Stimulated activated memory B cell treated with anti-CD40 and anti-IgM and Interleukin-4, amounts not matched to agents 10 μg/mL and 1 μg/mL and 100 μg/mL, for 72 hours (primary cell): ENCODE results near the gene NPM1.
"Not testable (repeated sequence)": the region's sequence is repeated elsewhere in the genome, so short reads cannot be mapped to it uniquely, and the experiment has no call there.

Source experiments
- ATAC-seq: fragments of 150-1000 bp; cut with Tn5 transposase; 2 replicates; pipeline ENCODE4 v1.10.0; 2021
- H3K27ac Mint-ChIP-seq: one replicate; pipeline ENCODE4 v1.8.0; 2022; ENCODE audit warnings: mild to moderate bottlenecking, mixed read lengths
- H3K27me3 Mint-ChIP-seq: one replicate; pipeline ENCODE4 v1.8.0; 2022; ENCODE audit warnings: mixed read lengths
- H3K36me3 Mint-ChIP-seq: one replicate; pipeline ENCODE4 v1.8.0; 2022; ENCODE audit warnings: mixed read lengths
- H3K4me1 Mint-ChIP-seq: one replicate; pipeline ENCODE4 v1.8.0; 2022; ENCODE audit warnings: mixed read lengths
- H3K4me3 Mint-ChIP-seq: one replicate; pipeline ENCODE4 v1.8.0; 2022; ENCODE audit warnings: mild to moderate bottlenecking, moderate library complexity, mixed read lengths
- H3K9me3 Mint-ChIP-seq: one replicate; pipeline ENCODE4 v1.8.0; 2022; ENCODE audit warnings: mixed read lengths

The NPM1 gene

GRCh38 chr5:171369898-171370297, 17.8 kb upstream of the NPM1 start:
- H3K27ac Mint-ChIP-seq, result no peak overlapping the region
- H3K4me3 Mint-ChIP-seq, result no peak overlapping the region
- H3K27me3 Mint-ChIP-seq, result peaks cover 51% of the 10 kb centered on the region
- no peaks in the 10 kb centered on the region for H3K4me1 Mint-ChIP-seq
- no peaks in the 10 kb centered on the region for H3K36me3 Mint-ChIP-seq
- no peak for ATAC-seq
- no peaks in the 10 kb centered on the region for H3K9me3 Mint-ChIP-seq

- H3K27me3 Mint-ChIP-seq, result peaks cover 41% of the 10 kb centered on the region
- not testable (repeated sequence) for ATAC-seq, H3K4me1 Mint-ChIP-seq, H3K9me3 Mint-ChIP-seq, H3K4me3 Mint-ChIP-seq, H3K27ac Mint-ChIP-seq, H3K36me3 Mint-ChIP-seq
Measured at GRCh38 chr5:171370881-171371280, 16.8 kb upstream of the NPM1 start.

GRCh38 chr5:171371326-171371725, 16.3 kb upstream of the NPM1 start:
- Mint-ChIP-seq H3K36me3 (no peaks in the 10 kb centered on the region), H3K4me3 (no peak overlapping the region), H3K27ac (no peak overlapping the region), H3K4me1 (no peaks in the 10 kb centered on the region), H3K9me3 (no peaks in the 10 kb centered on the region), H3K27me3 (peaks cover 37% of the 10 kb centered on the region)
- ATAC-seq, result no peak

GRCh38 chr5:171379961-171380360, 7.7 kb upstream of the NPM1 start:
- H3K27ac Mint-ChIP-seq, result no peak overlapping the region
- H3K9me3 Mint-ChIP-seq, result no peaks in the 10 kb centered on the region
- H3K4me3 Mint-ChIP-seq, result no peak overlapping the region
- no peak for ATAC-seq
- no peaks in the 10 kb centered on the region for H3K4me1 Mint-ChIP-seq
- no peaks in the 10 kb centered on the region for H3K36me3 Mint-ChIP-seq
- H3K27me3 Mint-ChIP-seq, result no peaks in the 10 kb centered on the region

- ATAC-seq, H3K4me3 Mint-ChIP-seq, H3K9me3 Mint-ChIP-seq: not testable (repeated sequence)
Measured at GRCh38 chr5:171384416-171384815, 3.2 kb upstream of the NPM1 start.

GRCh38 chr5:171384999-171385398, 2.6 kb upstream of the NPM1 start:
- Mint-ChIP-seq H3K4me1 (peaks cover 12% of the 10 kb centered on the region), H3K36me3 (peaks cover 25% of the 10 kb centered on the region)
- H3K4me3 Mint-ChIP-seq, H3K27me3 Mint-ChIP-seq, ATAC-seq, H3K9me3 Mint-ChIP-seq, H3K27ac Mint-ChIP-seq: not testable (repeated sequence)

More at GRCh38 chr5:171384416-171384815, 3.2 kb upstream of the NPM1 start:
- not testable (repeated sequence) for H3K4me1 Mint-ChIP-seq, H3K27me3 Mint-ChIP-seq, H3K27ac Mint-ChIP-seq
- peaks cover 19% of the 10 kb centered on the region for H3K36me3 Mint-ChIP-seq

GRCh38 chr5:171386006-171386671, 1.5 kb upstream of the NPM1 start:
- H3K4me1 Mint-ChIP-seq, result peaks cover 23% of the 10 kb centered on the region
- peaks cover 34% of the 10 kb centered on the region for H3K36me3 Mint-ChIP-seq
- H3K27ac Mint-ChIP-seq, result no peak overlapping the region
- no peaks in the 10 kb centered on the region for H3K9me3 Mint-ChIP-seq
- no peaks in the 10 kb centered on the region for H3K27me3 Mint-ChIP-seq
- no peak for ATAC-seq
- H3K4me3 Mint-ChIP-seq, result peak overlapping the region; percentile 41

- Mint-ChIP-seq H3K4me1 (peaks cover 27% of the 10 kb centered on the region), H3K27me3 (no peaks in the 10 kb centered on the region), H3K27ac (peak overlapping the region; percentile 87), H3K36me3 (peaks cover 40% of the 10 kb centered on the region), H3K4me3 (peak overlapping the region; percentile 79), H3K9me3 (no peaks in the 10 kb centered on the region)
- no peak for ATAC-seq
Measured at GRCh38 chr5:171386861-171387344, 746 bp upstream of the NPM1 start.

- Mint-ChIP-seq H3K27me3 (no peaks in the 10 kb centered on the region), H3K4me3 (peak overlapping the region; percentile 79), H3K4me1 (peaks cover 40% of the 10 kb centered on the region), H3K27ac (peak overlapping the region; percentile 87), H3K9me3 (no peaks in the 10 kb centered on the region), H3K36me3 (peaks cover 53% of the 10 kb centered on the region)
- peak; percentile 64 for ATAC-seq
Measured at GRCh38 chr5:171387970-171388815, 544 bp downstream of the NPM1 start.

GRCh38 chr5:171388816-171389168, 1.1 kb downstream of the NPM1 start:
- ATAC-seq, result no peak
- H3K36me3 Mint-ChIP-seq, result peaks cover 59% of the 10 kb centered on the region
- H3K4me1 Mint-ChIP-seq, result peaks cover 45% of the 10 kb centered on the region
- peak overlapping the region; percentile 79 for H3K4me3 Mint-ChIP-seq
- no peaks in the 10 kb centered on the region for H3K27me3 Mint-ChIP-seq
- peak overlapping the region; percentile 87 for H3K27ac Mint-ChIP-seq
- H3K9me3 Mint-ChIP-seq, result no peaks in the 10 kb centered on the region

- Mint-ChIP-seq H3K27me3 (no peaks in the 10 kb centered on the region), H3K4me1 (peaks cover 53% of the 10 kb centered on the region), H3K36me3 (peaks cover 67% of the 10 kb centered on the region), H3K9me3 (no peaks in the 10 kb centered on the region), H3K27ac (peak overlapping the region; percentile 78), H3K4me3 (peak overlapping the region; percentile 82)
- no peak for ATAC-seq
Measured at GRCh38 chr5:171390883-171391677, 3.4 kb downstream of the NPM1 start.

GRCh38 chr5:171391996-171392577, 4.4 kb downstream of the NPM1 start:
- peak overlapping the region; percentile 25 for H3K4me3 Mint-ChIP-seq
- peak overlapping the region; percentile 57 for H3K27ac Mint-ChIP-seq
- peaks cover 61% of the 10 kb centered on the region for H3K4me1 Mint-ChIP-seq

GRCh38 chr5:171392585-171393159, 5.0 kb downstream of the NPM1 start:
- ATAC-seq, result no peak
- Mint-ChIP-seq H3K36me3 (peaks cover 77% of the 10 kb centered on the region), H3K4me3 (peak overlapping the region; percentile 25)

More at GRCh38 chr5:171391996-171392577, 4.4 kb downstream of the NPM1 start:
- peaks cover 74% of the 10 kb centered on the region for H3K36me3 Mint-ChIP-seq
- H3K9me3 Mint-ChIP-seq, result no peaks in the 10 kb centered on the region
- no peak for ATAC-seq
- no peaks in the 10 kb centered on the region for H3K27me3 Mint-ChIP-seq

GRCh38 chr5:171395042-171395441, 7.4 kb downstream of the NPM1 start:
- Mint-ChIP-seq H3K36me3 (peaks cover 64% of the 10 kb centered on the region), H3K27me3 (no peaks in the 10 kb centered on the region), H3K4me1 (peaks cover 70% of the 10 kb centered on the region), H3K9me3 (no peaks in the 10 kb centered on the region), H3K27ac (no peak overlapping the region), H3K4me3 (no peak overlapping the region)
- ATAC-seq, result no peak

More at GRCh38 chr5:171392585-171393159, 5.0 kb downstream of the NPM1 start:
- Mint-ChIP-seq H3K27ac (peak overlapping the region; percentile 57), H3K27me3 (no peaks in the 10 kb centered on the region), H3K4me1 (peaks cover 66% of the 10 kb centered on the region), H3K9me3 (no peaks in the 10 kb centered on the region)
